ENCODE measurements around the gene RFC1.

- TF ChIP-seq CTCF (IDR thresholded peaks at IDR 0.05) (no peak), POLR2A (IDR thresholded peaks at IDR 0.05) (no peak)
These were observed 41.7 kb downstream of the RFC1 start for GRCh38 chr4:39324446-39324845.
